NCI-H2029 treated with DMSO at 0.1 percent for 48 hours (cell line): ENCODE data around the gene DMRT1.

Source experiments
- DNase-seq: peaks from one replicate; lab custom pipeline; 2025; lab: John Stamatoyannopoulos, UW

DMRT1 gene

GRCh38 chr9:841371-842209, at the start of gene DMRT1:
Gene DMRT1, plus strand, starts transcription at chr9:841697. Its CDS starts 142 bp downstream, at chr9:841839.
- DNase-seq, result no peak

- DNase-seq, result no peak
Observed at GRCh38 chr9:792331-793260, 48.9 kb upstream of the DMRT1 start.

- no peak for DNase-seq
Observed at GRCh38 chr9:794386-794785, 47.1 kb upstream of the DMRT1 start.

GRCh38 chr9:795869-796268, 45.6 kb upstream of the DMRT1 start:
- no peak for DNase-seq

- DNase-seq, result no peak
Observed at GRCh38 chr9:800591-801150, 40.8 kb upstream of the DMRT1 start.

GRCh38 chr9:801399-802071, 40.0 kb upstream of the DMRT1 start:
- DNase-seq, result no peak

GRCh38 chr9:804026-804425, 37.5 kb upstream of the DMRT1 start:
- DNase-seq, result no peak

- no peak for DNase-seq
Observed at GRCh38 chr9:805151-805550, 36.3 kb upstream of the DMRT1 start.

- DNase-seq, result no peak
Observed at GRCh38 chr9:806285-807156, 35.0 kb upstream of the DMRT1 start.

- DNase-seq, result no peak
Observed at GRCh38 chr9:811106-811531, 30.4 kb upstream of the DMRT1 start.

GRCh38 chr9:818958-819357, 22.5 kb upstream of the DMRT1 start:
- no peak for DNase-seq

GRCh38 chr9:826500-827280, 14.8 kb upstream of the DMRT1 start:
- DNase-seq, result no peak

GRCh38 chr9:840343-840742, 1.2 kb upstream of the DMRT1 start:
- DNase-seq, result no peak

GRCh38 chr9:842635-843426, 1.3 kb downstream of the DMRT1 start:
- no peak for DNase-seq

GRCh38 chr9:843427-843785, 1.9 kb downstream of the DMRT1 start:
- no peak for DNase-seq

- no peak for DNase-seq
Observed at GRCh38 chr9:846852-847251, 5.4 kb downstream of the DMRT1 start.

GRCh38 chr9:847505-847904, 6.0 kb downstream of the DMRT1 start:
- DNase-seq, result no peak

GRCh38 chr9:849431-849830, 7.9 kb downstream of the DMRT1 start:
- no peak for DNase-seq

GRCh38 chr9:852539-852938, 11.0 kb downstream of the DMRT1 start:
- no peak for DNase-seq

- DNase-seq, result no peak
Observed at GRCh38 chr9:859251-859650, 17.8 kb downstream of the DMRT1 start.
